HL-60/S4 treated with phorbol 12-myristate 13-acetate at 8.2 ng/mL for 4 days and 3 days (cell line): ENCODE data around the gene NAA60.

Experiments
- in situ Hi-C: fragments of 300-500 bp; cut with MboI; formaldehyde crosslinking; loops from 2 replicates; pipeline ENCODE4 v1.15.0; 2022; ENCODE audit warnings: low sequenced_read_pairs

Gene NAA60

DNA sequence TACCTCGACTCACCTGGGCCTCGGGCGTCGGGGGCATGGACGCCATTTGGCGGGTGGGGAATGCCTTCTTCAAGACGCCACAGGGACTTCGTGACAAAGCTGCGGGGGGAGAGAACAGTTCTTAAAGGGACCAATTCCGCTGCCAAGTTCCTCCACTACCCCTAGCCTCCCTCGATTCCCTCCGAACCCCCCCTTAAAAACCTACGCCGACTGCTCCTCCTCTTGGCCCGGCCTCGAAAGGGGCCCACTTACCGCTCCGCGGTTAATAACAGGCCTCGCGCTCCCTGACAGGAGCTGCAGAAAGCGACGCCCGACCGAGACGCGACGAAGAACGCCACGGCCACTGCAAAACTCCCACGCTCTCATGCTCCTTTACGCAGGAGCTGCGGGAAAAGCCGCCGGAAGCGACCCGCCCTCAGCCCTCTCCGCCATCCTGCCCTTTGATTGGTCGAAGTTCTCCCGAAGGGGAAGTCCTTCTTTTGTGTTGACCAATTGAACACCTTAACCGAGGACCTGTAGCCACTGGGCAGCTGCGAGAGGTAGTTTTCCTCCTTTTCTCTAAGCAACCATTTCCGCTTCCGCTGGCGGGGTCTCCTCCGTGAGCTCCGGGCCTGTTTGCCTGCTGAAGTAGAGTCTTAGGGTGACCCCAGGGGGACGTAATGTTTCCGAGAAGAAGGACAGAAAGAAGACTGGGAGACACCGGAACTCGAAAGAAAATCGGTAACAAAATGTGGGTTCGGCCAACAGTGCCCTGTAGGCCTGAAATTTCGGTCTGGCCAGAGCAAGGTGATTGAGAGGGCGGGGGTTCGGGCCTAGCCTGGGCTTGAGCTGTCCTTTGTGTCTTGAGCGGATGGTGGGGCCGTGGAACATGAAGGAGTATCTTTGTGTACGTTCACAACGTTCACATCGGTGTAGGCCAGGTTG, at the start of gene NAA60, which contains the start of gene ZNF597:
TSS of gene NAA60 (plus strand) at position 573 of the 924 bp plus-strand sequence. CDS start 32,548 bp downstream, outside the sequence.
TSS of gene ZNF597 (minus strand) at position 397 of the 924 bp plus-strand sequence. CDS start at position 46, 351 bp downstream.
- in situ Hi-C loops = no loop called here

DNA sequence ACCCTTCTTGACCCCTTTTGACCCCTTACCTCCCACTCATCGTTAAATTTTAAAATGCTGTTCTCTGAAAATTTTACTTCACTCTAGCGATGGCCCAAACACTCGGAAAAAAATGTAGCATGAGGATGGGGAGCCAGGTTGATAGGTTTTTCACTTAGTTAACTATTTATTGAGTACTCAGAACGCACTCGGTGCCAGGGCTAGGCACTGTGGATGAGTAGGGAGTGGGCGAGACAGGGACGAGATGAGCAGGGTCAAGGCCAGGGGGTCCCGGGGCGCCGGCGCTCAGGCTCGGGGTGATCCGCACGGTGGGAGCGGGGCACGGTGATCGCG, 43.1 kb upstream of the NAA60 start:
- in situ Hi-C loops = no loop called here

DNA sequence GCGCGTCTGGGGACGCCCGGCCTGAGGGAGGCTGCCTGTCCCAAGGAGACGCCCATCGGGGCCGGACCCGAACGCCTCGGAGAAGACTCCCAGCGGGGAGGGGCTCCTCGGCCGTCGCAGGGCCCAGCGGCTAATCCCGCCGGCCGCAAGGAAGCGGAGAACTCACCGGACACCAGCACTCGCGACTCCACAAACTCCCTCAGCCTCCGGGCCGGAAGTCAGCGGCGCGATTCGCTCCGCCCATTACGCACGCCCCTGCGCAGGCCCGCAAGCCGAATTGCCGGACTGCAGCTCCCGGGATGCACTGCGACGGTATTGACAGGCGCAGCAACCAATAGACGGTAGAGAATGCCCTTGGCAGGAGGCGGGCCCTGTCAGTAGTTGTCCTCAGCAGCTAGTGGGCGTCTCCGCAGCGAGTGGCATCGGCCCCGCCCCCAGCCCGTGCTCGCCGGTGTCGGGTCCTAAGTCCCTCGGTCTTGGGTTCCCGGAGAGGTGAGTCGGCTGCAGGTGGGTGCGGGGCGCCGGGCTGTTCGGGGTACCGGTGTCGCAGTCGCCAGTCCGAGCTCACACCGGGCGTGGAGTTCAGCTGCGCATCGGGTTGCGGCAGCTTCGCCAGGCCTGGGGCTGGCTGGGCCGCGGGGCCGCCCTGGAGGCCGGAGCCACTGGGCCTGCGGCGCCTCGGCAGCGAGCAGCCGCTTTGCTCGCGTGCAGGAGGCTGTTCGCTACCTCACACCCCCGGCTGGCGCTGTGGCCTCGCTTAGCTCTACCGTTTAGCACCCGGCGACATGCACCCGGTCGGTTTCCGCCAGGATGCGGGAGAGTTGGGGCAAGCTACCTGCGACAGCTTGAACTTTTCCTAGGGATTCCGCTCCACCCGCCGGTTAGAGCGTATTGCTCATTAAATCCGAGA, 42.4 kb upstream of the NAA60 start, which contains the start of the genes ZNF174 and ZSCAN32:
TSS of gene ZNF174 (plus strand) at position 437 of the 910 bp plus-strand sequence. CDS start 790 bp downstream, outside the sequence.
TSS of gene ZSCAN32 (minus strand) at position 226 of the 910 bp plus-strand sequence. CDS start 3,447 bp downstream, outside the sequence.
- in situ Hi-C loops = no loop called here

DNA sequence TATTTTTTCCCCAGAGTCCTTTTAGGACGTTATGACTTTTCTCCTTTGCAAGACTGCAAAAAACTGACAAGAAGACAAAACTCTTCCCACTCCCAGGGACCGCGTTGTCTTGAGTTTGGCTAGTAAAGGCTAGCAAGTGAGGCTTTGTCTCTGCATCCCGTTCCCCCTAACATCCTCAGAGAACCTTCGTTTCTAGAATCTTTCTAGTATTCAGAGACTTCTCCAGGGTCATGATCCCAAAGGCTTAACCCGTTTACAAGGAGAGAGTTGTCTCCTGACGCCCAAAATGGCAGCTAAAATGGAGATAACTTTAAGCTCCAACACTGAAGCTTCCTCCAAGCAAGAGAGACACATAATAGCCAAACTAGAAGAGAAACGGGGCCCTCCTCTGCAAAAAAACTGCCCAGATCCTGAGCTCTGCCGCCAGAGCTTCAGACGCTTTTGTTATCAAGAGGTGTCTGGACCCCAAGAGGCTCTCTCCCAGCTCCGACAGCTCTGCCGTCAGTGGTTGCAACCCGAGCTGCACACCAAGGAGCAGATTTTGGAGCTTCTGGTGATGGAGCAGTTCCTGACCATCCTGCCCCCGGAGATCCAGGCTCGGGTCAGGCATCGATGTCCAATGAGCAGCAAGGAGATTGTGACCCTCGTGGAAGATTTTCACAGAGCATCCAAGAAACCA, 41.6 kb upstream of the NAA60 start:
- in situ Hi-C loops = no loop called here

DNA sequence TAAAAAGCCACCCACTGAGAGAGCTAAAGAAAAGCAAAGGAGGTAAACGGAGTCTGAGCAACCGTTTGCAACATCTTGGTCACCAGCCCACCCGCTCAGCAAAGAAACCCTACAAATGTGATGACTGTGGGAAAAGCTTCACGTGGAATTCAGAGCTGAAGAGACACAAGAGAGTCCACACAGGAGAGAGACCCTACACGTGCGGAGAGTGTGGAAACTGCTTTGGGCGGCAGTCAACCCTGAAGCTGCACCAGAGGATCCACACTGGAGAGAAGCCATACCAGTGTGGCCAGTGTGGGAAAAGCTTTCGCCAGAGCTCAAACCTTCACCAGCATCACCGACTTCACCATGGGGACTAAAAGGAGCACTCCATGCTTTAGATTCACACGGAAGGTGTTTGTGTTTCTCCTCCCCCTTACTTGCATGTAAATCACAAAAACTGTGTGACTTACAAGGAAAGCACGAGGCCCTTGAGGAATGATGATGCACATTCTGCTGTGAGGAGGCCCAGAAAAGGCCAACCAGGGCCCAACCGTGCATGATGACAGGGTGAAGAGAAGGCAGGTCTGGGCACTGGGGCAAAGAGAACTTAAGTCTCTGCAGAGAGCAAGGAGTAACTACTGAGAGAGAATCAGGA, 34.8 kb upstream of the NAA60 start:
- in situ Hi-C loops = no loop called here

DNA sequence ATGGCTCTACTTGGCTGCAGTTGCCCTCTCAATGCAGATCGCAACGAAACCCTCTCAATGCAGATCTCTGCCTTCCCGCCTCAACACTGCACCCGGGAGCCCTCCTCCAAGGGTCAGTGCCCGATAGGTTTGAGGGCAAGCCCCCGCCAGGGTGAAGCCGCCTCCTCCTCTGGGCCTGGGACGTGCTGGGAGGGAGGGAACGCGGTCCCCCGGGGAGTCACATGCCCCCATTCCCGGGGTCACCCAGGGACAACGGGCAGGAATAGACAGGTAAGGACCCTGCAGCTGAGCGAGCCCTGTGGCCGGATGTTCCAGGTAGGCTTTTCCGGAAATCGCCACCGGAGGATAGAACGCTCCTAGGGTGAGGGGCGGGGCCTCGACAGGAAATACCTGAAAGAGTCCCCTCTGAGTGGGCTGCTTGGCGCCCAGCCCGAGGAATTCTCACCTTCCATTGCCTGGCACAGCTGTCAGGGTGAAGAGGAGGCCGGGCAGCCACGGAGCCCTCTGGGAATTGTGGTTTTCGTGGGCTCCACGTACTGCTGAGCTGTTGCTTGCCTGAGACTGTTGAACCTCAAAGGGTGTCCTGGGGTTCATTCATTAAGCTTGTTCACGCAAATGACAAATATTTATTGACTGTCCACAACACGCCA, 29.6 kb upstream of the NAA60 start:
- in situ Hi-C loops = no loop called here

DNA sequence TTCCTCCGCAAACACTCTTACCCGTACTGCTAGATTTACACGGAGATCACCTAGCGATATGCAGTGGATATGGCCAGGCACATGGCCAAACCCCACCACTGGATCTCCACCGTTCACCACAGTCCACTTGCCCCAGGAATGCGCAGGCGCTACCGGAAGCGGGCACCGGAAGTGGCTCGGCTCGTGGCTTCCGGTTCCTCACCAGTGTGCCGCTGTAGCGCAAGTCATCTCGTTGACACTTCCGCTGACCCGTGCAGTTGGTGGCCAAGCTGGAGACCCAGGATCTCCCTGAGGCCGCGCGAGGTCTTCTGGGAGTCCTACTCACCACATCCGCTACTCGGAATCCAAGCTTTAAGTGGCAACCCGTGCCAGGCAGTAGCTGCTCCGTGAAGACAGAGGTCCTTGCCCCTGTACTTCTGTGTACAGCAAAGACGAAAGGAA, 11.7 kb upstream of the NAA60 start:
- in situ Hi-C loops = no loop called here

DNA sequence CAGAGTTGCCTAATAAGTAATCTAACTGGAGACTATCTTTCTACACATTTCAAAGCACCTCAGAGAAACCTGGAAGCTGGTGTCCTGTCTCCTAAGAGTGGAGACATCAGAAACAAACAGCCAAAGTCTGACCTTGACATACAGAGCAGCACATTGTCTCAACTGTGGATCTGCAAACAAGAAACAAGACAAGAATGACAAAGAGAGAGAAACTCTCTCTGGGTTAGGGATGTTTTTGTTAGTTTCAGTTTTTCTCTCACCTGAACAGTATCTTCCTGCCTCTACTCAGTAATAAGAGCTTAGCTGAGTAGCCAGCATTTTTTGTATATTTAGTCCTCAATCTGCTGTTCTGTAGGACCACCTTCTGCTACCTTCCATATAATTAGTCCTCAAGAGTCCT, 9.1 kb upstream of the NAA60 start:
- in situ Hi-C loops = no loop called here

DNA sequence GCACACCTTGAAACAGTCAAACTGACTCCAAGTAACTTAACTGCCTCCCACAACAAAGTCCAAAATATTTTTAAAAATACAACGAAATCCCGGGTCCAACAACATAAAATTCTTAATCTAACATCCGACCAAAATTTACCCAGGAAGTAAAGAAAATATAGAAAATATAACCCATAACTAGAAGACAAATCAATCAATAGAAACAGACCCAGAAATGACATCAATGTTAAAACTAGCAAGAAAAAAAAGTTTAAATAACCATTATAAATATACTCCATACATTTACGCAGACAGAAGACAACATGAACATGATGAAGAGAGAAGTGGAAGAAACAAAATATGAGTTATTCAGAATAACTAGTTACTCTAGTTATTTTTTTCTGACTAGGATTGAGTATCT, 3.8 kb upstream of the NAA60 start:
- in situ Hi-C loops = no loop called here

DNA sequence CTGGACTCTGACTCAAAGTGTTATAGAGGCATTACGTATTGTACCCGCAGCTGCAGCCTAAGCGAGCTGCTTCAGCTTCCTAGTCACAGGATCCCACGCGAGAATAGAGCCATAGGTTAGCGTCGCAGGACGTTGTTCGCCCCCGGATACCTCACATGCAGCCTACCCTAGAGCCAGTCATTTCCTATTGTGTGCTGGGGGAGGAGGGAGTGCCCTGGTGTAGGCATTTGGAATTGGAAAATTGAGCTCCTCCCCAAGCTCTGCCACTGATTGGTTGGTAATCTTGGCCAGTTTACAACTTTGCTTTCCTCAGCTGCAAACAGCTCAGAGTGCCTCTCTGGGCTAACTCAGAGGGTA, 530 bp downstream of the NAA60 start:
- in situ Hi-C loops = no loop called here

DNA sequence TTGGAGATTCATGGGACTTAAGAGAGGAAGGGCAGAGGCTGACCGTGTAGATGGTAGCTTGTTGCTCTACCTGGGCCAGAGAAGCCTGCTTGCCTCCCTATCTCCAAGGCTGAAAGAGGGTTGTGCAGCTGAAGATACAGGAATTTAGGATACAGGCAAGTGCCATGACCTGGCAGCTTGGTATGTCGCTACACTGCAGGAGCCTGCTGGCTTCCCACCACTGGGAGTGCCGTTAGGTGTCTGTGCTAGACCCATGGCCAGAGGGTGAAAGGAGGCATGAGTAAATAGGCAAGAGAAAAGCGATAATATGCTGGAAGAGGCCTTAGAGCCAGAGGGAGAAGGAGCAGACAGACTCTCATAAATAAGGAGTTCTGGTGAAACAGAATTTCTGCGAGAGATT, 10.6 kb downstream of the NAA60 start:
- in situ Hi-C loops = no loop called here

DNA sequence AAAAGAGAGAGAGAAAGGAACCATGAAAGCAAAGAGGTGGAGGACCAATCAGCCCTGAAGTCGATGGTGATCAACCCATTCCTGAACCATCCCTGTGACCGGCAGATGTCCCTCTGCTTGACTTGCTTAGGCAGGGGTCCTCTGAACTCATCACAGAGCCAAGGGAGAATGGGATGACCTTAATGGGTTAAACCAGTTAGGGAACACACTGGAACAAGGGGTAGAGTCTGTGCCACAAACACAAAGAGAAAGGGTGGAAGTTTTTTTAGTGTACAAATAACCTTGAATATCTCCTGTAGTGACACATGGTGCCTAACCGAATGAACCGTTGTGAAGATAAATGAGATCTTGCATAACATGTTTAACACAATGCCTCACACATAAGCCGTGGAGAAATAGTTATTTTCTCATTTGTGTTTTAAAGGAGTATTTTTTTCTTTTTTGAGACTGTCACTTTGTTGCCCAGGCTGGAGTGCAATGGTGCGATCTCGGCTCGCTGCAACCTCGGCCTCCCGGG, 11.2 kb downstream of the NAA60 start:
- in situ Hi-C loops = no loop called here

DNA sequence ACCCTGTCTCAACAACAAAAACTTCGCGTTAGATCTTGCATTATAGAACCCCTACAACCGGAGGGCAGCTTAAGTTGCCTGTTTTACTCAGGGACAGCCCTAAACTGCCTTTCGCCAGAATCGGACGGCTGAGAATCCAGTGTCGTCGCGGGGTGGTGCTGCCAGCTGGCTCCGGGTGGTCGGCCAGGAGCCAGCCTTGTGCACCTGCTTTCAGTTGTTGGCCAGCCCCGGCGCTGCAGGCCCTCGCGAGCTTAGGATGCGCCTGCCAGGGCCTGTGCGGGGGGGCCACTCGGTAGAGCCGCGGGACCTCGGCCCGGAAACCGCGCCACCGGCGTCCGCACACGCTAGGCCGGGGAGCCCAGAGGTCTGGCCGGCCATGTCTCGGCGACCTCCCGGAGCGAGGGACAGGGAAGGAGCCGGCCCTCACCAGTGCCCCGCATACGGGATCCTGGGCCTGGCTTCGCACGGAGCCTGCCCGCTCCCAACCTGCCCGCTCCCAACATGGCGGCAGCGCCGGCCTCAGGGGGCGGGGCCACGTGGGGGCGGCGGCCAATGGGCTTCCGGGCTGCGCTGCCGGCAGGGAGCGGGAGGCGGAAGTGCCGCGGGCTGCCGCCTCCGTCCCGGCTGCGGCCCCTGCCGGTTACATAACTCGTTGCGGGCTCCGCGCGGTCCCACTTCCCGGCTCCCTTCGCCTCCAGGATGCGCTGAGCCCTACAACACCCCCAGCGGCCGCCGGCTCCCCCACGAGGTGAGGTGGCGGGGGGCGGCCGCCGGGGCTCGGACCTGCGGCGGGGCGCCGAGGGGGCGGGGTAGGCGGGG, 14.2 kb downstream of the NAA60 start:
- in situ Hi-C loops = no loop called here

DNA sequence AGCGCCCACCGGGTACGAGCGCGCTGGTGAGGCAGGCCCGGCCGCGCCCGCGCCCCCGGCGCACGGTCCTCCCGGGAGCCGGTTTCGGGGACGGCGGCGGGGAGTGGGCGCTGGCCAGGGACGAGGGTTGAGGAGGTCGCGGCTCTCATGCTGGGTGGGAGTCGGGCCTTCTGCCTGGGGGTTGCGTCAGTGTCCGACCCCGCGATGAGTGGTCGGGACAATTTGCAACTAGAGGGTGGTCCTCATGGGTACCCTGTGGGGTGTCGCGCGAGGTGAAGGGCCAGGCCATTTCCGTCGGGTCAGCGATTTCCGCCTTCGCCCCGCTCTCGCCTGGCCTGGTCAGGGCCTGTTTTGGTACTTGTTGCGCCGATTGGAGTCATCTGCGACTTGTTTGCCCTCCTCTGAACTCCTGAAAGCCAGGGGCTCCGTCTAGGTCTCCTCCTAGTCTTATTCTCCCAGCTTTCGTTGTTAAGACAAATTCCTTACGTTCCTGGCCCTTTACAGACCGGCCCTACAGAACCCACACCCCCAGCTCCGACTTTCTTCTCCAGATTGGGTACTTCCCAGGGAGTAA, 14.9 kb downstream of the NAA60 start:
- in situ Hi-C loops = no loop called here

DNA sequence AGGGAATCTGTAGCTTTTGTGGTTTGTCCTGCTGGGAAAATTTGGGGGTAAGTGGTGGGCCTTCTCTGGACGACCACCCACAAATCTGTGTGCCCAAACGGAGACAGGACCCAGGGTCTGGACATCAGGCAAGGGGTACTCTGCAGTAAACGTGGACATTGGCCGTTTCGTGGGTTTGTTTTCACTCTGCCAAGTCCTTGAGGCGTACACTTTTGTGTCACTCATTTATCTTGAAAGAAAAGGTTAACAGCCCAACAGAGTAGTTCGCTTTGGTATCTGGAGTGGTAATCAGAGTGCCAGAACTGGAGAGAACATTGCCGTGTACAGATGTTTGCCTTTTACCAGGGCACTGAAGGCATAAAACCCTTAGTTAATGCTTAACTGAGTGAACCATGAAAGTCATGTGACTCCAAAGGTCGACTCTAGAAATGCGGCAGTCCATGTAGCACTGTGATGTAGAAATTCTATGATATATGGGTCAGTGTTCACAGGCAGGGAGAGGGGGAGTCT, 15.4 kb downstream of the NAA60 start:
- in situ Hi-C loops = no loop called here

DNA sequence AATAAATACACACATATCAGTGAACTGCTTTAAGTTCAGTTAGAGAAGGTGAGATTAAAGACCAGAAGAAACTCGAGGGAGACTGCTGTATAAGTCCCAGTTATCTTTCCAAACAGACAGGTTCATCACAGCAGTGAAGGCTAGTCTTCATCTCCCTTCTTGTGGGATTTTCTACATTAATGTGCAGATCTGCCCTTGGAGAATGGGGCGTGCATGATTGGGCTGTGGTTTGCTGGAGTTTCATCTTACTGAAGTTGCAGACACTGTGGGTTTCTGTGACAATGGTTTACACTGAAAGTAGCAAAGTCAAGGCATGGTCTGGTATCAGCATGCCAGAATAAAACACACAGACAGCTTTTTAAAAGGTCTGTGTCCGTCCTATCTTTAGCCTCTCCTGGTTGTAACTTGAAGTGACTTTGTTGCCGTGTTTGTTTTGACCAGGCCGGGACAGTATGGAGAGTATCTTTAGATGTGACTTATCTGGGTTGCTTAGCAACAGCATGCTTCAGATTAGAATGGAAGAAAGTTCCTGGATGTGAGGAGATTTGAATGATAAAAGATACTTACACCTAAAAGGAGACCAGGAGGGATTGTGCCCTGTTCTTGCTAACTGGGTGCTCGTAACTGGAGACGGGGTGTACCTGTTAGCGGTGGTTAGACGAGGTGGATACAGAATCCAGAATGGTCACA, 16.1 kb downstream of the NAA60 start:
- in situ Hi-C loops = no loop called here

DNA sequence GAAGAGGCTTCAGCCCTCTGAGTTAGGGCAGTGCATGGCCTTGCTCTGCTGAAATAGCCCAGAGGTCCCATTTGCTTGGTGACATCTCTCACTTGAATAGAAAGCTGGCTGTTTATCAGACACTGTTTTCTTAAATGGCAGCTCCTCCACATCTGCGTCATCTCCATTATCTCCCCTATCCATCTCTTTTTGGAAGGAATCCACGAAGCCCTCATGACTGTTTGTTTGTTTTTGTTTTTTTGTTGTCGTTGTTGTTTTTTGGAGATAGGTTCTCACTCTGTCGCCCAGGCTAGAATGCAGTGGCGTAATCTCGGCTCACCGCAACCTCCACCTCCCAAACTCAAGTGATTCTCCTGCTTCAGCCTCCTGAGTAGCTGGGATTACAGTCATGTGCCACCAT, 16.6 kb downstream of the NAA60 start:
- in situ Hi-C loops = no loop called here

DNA sequence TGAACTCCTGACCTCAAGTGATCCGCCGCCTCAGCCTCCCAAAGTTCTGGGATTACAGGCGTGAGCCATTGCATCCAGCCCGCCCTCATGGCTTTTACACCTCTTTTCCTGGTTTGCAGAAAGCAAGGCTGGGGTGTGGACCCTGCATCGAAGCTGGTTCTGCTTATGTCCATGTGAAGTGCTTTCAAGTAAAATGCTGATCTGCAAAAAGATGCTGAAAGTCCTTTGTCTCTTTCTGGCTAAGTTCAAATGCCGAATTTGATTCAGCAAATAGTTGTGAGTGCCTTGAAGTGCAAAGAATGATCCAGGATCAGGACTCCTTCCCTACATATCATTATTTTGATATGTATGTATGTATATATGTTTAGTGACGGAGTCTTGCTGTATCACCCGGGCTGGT, 17.1 kb downstream of the NAA60 start:
- in situ Hi-C loops = no loop called here
